PFSK-1 (cell line): ENCODE measurements around the gene CDCP1.

ENCODE experiments used
- FOXP2 ChIP-seq: optimal IDR thresholded peaks from 2 replicates; pipeline ENCODE3; 2011; ENCODE audit warnings: borderline replicate concordance, control low read depth, inconsistent platforms; ENCODE audit not compliant: insufficient read depth; ENCODE audit errors: extremely low read length, extremely low read depth
- POLR2AphosphoS5 ChIP-seq: IDR thresholded peaks from 2 replicates; pipeline ENCODE4 v1.6.1; 2012; ENCODE audit warnings: low read depth, mild to moderate bottlenecking, control low read depth, low read length, moderate library complexity
- REST ChIP-seq, 2 experiments: IDR thresholded peaks; 2 replicates each; pipeline versions ENCODE4 v1.6.1 to v1.8.0; 2011 to 2012; ENCODE audit warnings: low read depth in 2 of 2, low read length in 2 of 2, control low read depth in 1 of 2, inconsistent platforms in 1 of 2, mild to moderate bottlenecking in 1 of 2, moderate library complexity in 1 of 2; ENCODE audit not compliant: insufficient read depth in 1 of 2
- SIN3A ChIP-seq: IDR thresholded peaks from 2 replicates; pipeline ENCODE4 v1.6.1; 2012; ENCODE audit warnings: mild to moderate bottlenecking, low read length, moderate library complexity, borderline replicate concordance; ENCODE audit not compliant: insufficient read depth
- TAF1 ChIP-seq: IDR thresholded peaks from 2 replicates; pipeline ENCODE4 v1.6.1; 2012; ENCODE audit warnings: low read length, control low read depth, borderline replicate concordance; ENCODE audit not compliant: insufficient read depth

GRCh38 chr3:45082142-45082538, 64.0 kb downstream of the CDCP1 start:
- TF ChIP-seq REST (IDR thresholded peaks at IDR 0.05; ENCODE audit: insufficient read depth in 1 of 2, low read depth in 2 of 2, low read length in 2 of 2) (no peak), POLR2AphosphoS5 (no peak), TAF1 (no peak), SIN3A (no peak), FOXP2 (no peak)
